ENCODE measurements around the gene SNRK.

Gene SNRK

GRCh38 chr3:43279082-43279481 is 7.3 kb upstream of the SNRK start:
- no peak for FAIRE-seq

GRCh38 chr3:43279532-43279931 is 6.8 kb upstream of the SNRK start:
- no peak for FAIRE-seq

GRCh38 chr3:43281020-43281419 is 5.3 kb upstream of the SNRK start:
- FAIRE-seq: no peak

GRCh38 chr3:43284171-43284570 is 2.2 kb upstream of the SNRK start:
- FAIRE-seq: no peak

GRCh38 chr3:43285644-43286043 is 696 bp upstream of the SNRK start:
- no peak for FAIRE-seq

GRCh38 chr3:43286841-43287499 is 630 bp downstream of the SNRK start:
- no peak for FAIRE-seq

GRCh38 chr3:43287500-43287873 is 1.1 kb downstream of the SNRK start:
- FAIRE-seq: no peak

- FAIRE-seq: peak; percentile 87
These were observed 2.0 kb downstream of the SNRK start for GRCh38 chr3:43288366-43288765.

- no peak for FAIRE-seq
These were observed 2.5 kb downstream of the SNRK start for GRCh38 chr3:43288850-43289249.

GRCh38 chr3:43289401-43289800 is 3.1 kb downstream of the SNRK start:
- FAIRE-seq: no peak

- no peak for FAIRE-seq
These were observed 3.6 kb downstream of the SNRK start for GRCh38 chr3:43289841-43290470.

- no peak for FAIRE-seq
These were observed 4.6 kb downstream of the SNRK start for GRCh38 chr3:43290956-43291355.

- no peak for FAIRE-seq
These were observed 5.2 kb downstream of the SNRK start for GRCh38 chr3:43291546-43291945.

- FAIRE-seq: no peak
These were observed 8.6 kb downstream of the SNRK start for GRCh38 chr3:43294975-43295374.

GRCh38 chr3:43296565-43296964 is 10.2 kb downstream of the SNRK start:
- no peak for FAIRE-seq

GRCh38 chr3:43298292-43298691 is 12.0 kb downstream of the SNRK start:
- no peak for FAIRE-seq

GRCh38 chr3:43298761-43299160 is 12.4 kb downstream of the SNRK start:
- FAIRE-seq: no peak

- no peak for FAIRE-seq
These were observed 16.0 kb downstream of the SNRK start for GRCh38 chr3:43302116-43302880.

- no peak for FAIRE-seq
These were observed 17.8 kb downstream of the SNRK start for GRCh38 chr3:43304126-43304525.

GRCh38 chr3:43307226-43307625 is 20.9 kb downstream of the SNRK start:
- FAIRE-seq: no peak

GRCh38 chr3:43307649-43308048 is 21.3 kb downstream of the SNRK start:
- no peak for FAIRE-seq

GRCh38 chr3:43309372-43310305 is 23.3 kb downstream of the SNRK start:
- FAIRE-seq: no peak

All from endometrium (tissue), 2 donors.